Activated B cell treated with CpG ODN at 0.5 μM for 24 hours (primary cell): ENCODE results near the gene CHST8. TPM values are rescaled to one million over a fixed set of nuclear protein-coding genes. Genes with fewer than 3 reads are reported as not detected.

ENCODE experiments used
- ATAC-seq: fragments of 200-7000 bp; cut with Tn5 transposase; one replicate; pipeline ENCODE4 v1.10.0; 2021; ENCODE audit warnings: low read depth, mild to moderate bottlenecking, moderate library complexity
- CTCF ChIA-PET: fragments of 350-600 bp; sonication (Branson Sonifier 250); formaldehyde crosslinking; loops from one replicate; lab custom pipeline; 2021; ENCODE audit warnings: antibody characterized with exemption; lab: Charles Lee
- POLR2A ChIA-PET: fragments of 350-600 bp; sonication (Branson Sonifier 250); formaldehyde crosslinking; loops from one replicate; lab custom pipeline; 2021; ENCODE audit warnings: antibody characterized with exemption; lab: Charles Lee
- DNase-seq: peaks from one replicate; pipeline ENCODE4 v3.0.0; 2022
- H3K27ac Mint-ChIP-seq: one replicate; pipeline ENCODE4 v1.8.0; 2020; ENCODE audit warnings: mixed read lengths
- H3K27me3 Mint-ChIP-seq: one replicate; pipeline ENCODE4 v1.8.0; 2021; ENCODE audit warnings: mixed read lengths
- H3K36me3 Mint-ChIP-seq: one replicate; pipeline ENCODE4 v1.8.0; 2021; ENCODE audit warnings: low read depth, mixed read lengths
- H3K4me1 Mint-ChIP-seq: one replicate; pipeline ENCODE4 v1.8.0; 2021; ENCODE audit warnings: mixed read lengths
- H3K4me3 Mint-ChIP-seq: one replicate; pipeline ENCODE4 v1.8.0; 2020; ENCODE audit warnings: mild to moderate bottlenecking, mixed read lengths
- H3K9me3 Mint-ChIP-seq: one replicate; pipeline ENCODE4 v1.8.0; 2020; ENCODE audit warnings: mixed read lengths
- CTCF ChIP-seq: fragments of 200-600 bp; IDR thresholded peaks from one replicate; pipeline ENCODE4 v1.8.0; 2022; ENCODE audit warnings: antibody characterized with exemption, mild to moderate bottlenecking
- intact Hi-C: fragments of 100-400 bp; cut with micrococcal nuclease; formaldehyde crosslinking; loops from one replicate; pipeline ENCODE4 v1.15.1; 2024
- total RNA-seq: library from RNA; stranded (reverse); gene quantifications from 2 replicates; pipeline ENCODE4 v1.2.3, GENCODE V29; 2022

The CHST8 gene
- total RNA-seq, 1 donor from 2014 or later, result not detected

- Mint-ChIP-seq H3K27ac (no peak overlapping the region), H3K27me3 (peaks cover 13% of the 10 kb centered on the region), H3K9me3 (no peaks in the 10 kb centered on the region), H3K4me1 (no peaks in the 10 kb centered on the region), H3K36me3 (no peaks in the 10 kb centered on the region), H3K4me3 (no peak overlapping the region)
- POLR2A ChIA-PET, result no interaction called here
- CTCF ChIA-PET, result no interaction called here
- ATAC-seq, result no peak
- no peak for DNase-seq
- TF ChIP-seq CTCF, result no peak
- intact Hi-C loops, result no loop called here
Measured at GRCh38 chr19:33772102-33772857, 150.5 kb downstream of the CHST8 start.

- Mint-ChIP-seq H3K4me1 (no peaks in the 10 kb centered on the region), H3K36me3 (no peaks in the 10 kb centered on the region), H3K4me3 (no peak overlapping the region), H3K27ac (no peak overlapping the region), H3K27me3 (peaks cover 10% of the 10 kb centered on the region), H3K9me3 (no peaks in the 10 kb centered on the region)
- DNase-seq (no peak), ATAC-seq (no peak)
- no peak for TF ChIP-seq CTCF
- intact Hi-C loops, result no loop called here
- CTCF ChIA-PET, result no interaction called here
- POLR2A ChIA-PET, result no interaction called here
Measured at GRCh38 chr19:33772858-33773180, 151.1 kb downstream of the CHST8 start.

GRCh38 chr19:33773704-33774624 is 152.2 kb downstream of the CHST8 start:
- TF ChIP-seq CTCF, result no peak

GRCh38 chr19:33774751-33775150 is 153.0 kb downstream of the CHST8 start:
- intact Hi-C loops, result loop anchor here (5.0 kb wide), 1 partner anchor 573 kb away; no protein-coding TSS in a partner anchor
- POLR2A ChIA-PET, result no interaction called here
- peaks cover 21% of the 10 kb centered on the region for H3K27me3 Mint-ChIP-seq

More at GRCh38 chr19:33773704-33774624, 152.2 kb downstream of the CHST8 start:
- no peaks in the 10 kb centered on the region for H3K9me3 Mint-ChIP-seq
- no peak for ATAC-seq
- intact Hi-C loops, result no loop called here
- ChIA-PET POLR2A (no interaction called here), CTCF (no interaction called here)
- H3K27me3 Mint-ChIP-seq, result peaks cover 16% of the 10 kb centered on the region
- H3K36me3 Mint-ChIP-seq, result no peaks in the 10 kb centered on the region
- peaks cover 3% of the 10 kb centered on the region for H3K4me1 Mint-ChIP-seq
- no peak overlapping the region for H3K4me3 Mint-ChIP-seq
- H3K27ac Mint-ChIP-seq, result no peak overlapping the region
- DNase-seq, result no peak

More at GRCh38 chr19:33774751-33775150, 153.0 kb downstream of the CHST8 start:
- no peaks in the 10 kb centered on the region for H3K36me3 Mint-ChIP-seq
- no peak for TF ChIP-seq CTCF
- H3K4me1 Mint-ChIP-seq, result peaks cover 3% of the 10 kb centered on the region
- DNase-seq, result no peak
- H3K9me3 Mint-ChIP-seq, result no peaks in the 10 kb centered on the region
- no peak for ATAC-seq
- H3K4me3 Mint-ChIP-seq, result no peak overlapping the region
- CTCF ChIA-PET, result no interaction called here
- no peak overlapping the region for H3K27ac Mint-ChIP-seq
